Thyroid gland (tissue), 4 donors: ENCODE data around the gene EPHA1.

ENCODE experiments used
- POLR2A ChIP-seq, 2 donors: fragments of 450-650 bp; IDR thresholded peaks; one replicate each; pipeline ENCODE4 v1.6.1; 2017; ENCODE audit warnings: antibody characterized with exemption in 2 of 2, mild to moderate bottlenecking in 2 of 2, moderate library complexity in 1 of 2
- TF ChIP-seq, protein P1 (sequence below), 6 experiments: fragments of 200-600 bp in 3 of 6; fragments of 450-650 bp in 3 of 6; sonication (generic) in 3 of 6; IDR thresholded peaks; one replicate each; pipeline ENCODE4 v1.5.1; 2016 to 2019; ENCODE audit warnings: antibody characterized with exemption in 6 of 6, mild to moderate bottlenecking in 2 of 6, inconsistent platforms in 1 of 6, moderate library complexity in 1 of 6

DNA sequence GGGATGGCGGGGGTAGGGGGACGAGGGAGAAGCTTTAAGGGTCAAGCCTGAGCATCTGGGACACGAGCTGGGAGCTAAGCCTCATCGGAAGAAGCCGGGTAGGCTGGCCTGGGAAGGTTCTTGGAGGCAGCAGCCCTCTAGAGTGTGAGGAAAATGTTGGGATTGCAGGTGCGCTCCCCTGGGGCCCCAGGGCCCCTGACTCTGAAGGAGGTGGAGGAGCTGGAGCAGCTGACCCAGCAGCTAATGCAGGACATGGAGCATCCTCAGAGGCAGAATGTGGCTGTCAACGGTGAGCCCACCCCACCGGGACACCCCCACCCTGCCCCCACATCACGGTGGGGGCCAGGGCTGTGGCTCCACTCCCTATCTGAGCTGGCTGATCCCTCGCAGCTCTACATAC is 20.6 kb downstream of the EPHA1 start:
- TF ChIP-seq POLR2A (IDR thresholded peaks at IDR 0.05) = no peak
- TF ChIP-seq, protein P1, sequence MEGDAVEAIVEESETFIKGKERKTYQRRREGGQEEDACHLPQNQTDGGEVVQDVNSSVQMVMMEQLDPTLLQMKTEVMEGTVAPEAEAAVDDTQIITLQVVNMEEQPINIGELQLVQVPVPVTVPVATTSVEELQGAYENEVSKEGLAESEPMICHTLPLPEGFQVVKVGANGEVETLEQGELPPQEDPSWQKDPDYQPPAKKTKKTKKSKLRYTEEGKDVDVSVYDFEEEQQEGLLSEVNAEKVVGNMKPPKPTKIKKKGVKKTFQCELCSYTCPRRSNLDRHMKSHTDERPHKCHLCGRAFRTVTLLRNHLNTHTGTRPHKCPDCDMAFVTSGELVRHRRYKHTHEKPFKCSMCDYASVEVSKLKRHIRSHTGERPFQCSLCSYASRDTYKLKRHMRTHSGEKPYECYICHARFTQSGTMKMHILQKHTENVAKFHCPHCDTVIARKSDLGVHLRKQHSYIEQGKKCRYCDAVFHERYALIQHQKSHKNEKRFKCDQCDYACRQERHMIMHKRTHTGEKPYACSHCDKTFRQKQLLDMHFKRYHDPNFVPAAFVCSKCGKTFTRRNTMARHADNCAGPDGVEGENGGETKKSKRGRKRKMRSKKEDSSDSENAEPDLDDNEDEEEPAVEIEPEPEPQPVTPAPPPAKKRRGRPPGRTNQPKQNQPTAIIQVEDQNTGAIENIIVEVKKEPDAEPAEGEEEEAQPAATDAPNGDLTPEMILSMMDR (IDR thresholded peaks at IDR 0.05) = no peak
